HG03442 (cell line): Measurements from ENCODE around the gene ALDH7A1.
"Not testable (repeated sequence)": the region's sequence is repeated elsewhere in the genome, so short reads cannot be mapped to it uniquely, and the experiment has no call there.

Source experiments
- ATAC-seq: cut with Tn5 transposase; IDR thresholded peaks from one replicate; pipeline ENCODE4 v1.9.1; 2021; ENCODE audit warnings: mild to moderate bottlenecking, moderate library complexity; ENCODE audit not compliant: unreplicated experiment

ALDH7A1 gene

GRCh38 chr5:126536874-126537273 is 58.1 kb downstream of the ALDH7A1 start:
- no peak for ATAC-seq

- no peak for ATAC-seq
These were observed 59.0 kb downstream of the ALDH7A1 start for GRCh38 chr5:126535856-126536545.

GRCh38 chr5:126534553-126534952 is 60.5 kb downstream of the ALDH7A1 start:
- no peak for ATAC-seq

GRCh38 chr5:126531543-126532120 is 63.4 kb downstream of the ALDH7A1 start:
- ATAC-seq: no peak

- ATAC-seq: no peak
These were observed 67.1 kb downstream of the ALDH7A1 start for GRCh38 chr5:126527892-126528291.

GRCh38 chr5:126527158-126527557 is 67.9 kb downstream of the ALDH7A1 start:
- no peak for ATAC-seq

- no peak for ATAC-seq
These were observed 68.5 kb downstream of the ALDH7A1 start for GRCh38 chr5:126526493-126526892.

- ATAC-seq: no peak
These were observed 69.3 kb downstream of the ALDH7A1 start for GRCh38 chr5:126525630-126526245.

GRCh38 chr5:126523818-126524510 is 71.1 kb downstream of the ALDH7A1 start:
- ATAC-seq: no peak

GRCh38 chr5:126521130-126521529 is 73.9 kb downstream of the ALDH7A1 start:
- no peak for ATAC-seq

GRCh38 chr5:126520593-126520953 is 74.4 kb downstream of the ALDH7A1 start:
- no peak for ATAC-seq

GRCh38 chr5:126519637-126520592 is 75.1 kb downstream of the ALDH7A1 start:
- ATAC-seq: no peak

- not testable (repeated sequence) for ATAC-seq
These were observed 75.8 kb downstream of the ALDH7A1 start for GRCh38 chr5:126519223-126519622.

- ATAC-seq: no peak
These were observed 78.2 kb downstream of the ALDH7A1 start for GRCh38 chr5:126516852-126517251.

GRCh38 chr5:126516133-126516532 is 78.9 kb downstream of the ALDH7A1 start:
- ATAC-seq: no peak

- no peak for ATAC-seq
These were observed 79.7 kb downstream of the ALDH7A1 start for GRCh38 chr5:126515337-126515736.

- ATAC-seq: no peak
These were observed 80.4 kb downstream of the ALDH7A1 start for GRCh38 chr5:126514558-126515141.

GRCh38 chr5:126514131-126514557 is 80.9 kb downstream of the ALDH7A1 start:
- no peak for ATAC-seq

- ATAC-seq: no peak
These were observed 81.3 kb downstream of the ALDH7A1 start for GRCh38 chr5:126513703-126514102.

GRCh38 chr5:126513302-126513701 is 81.7 kb downstream of the ALDH7A1 start:
- no peak for ATAC-seq
